ENCODE measurements around the gene PBX1.

The PBX1 gene

DNA sequence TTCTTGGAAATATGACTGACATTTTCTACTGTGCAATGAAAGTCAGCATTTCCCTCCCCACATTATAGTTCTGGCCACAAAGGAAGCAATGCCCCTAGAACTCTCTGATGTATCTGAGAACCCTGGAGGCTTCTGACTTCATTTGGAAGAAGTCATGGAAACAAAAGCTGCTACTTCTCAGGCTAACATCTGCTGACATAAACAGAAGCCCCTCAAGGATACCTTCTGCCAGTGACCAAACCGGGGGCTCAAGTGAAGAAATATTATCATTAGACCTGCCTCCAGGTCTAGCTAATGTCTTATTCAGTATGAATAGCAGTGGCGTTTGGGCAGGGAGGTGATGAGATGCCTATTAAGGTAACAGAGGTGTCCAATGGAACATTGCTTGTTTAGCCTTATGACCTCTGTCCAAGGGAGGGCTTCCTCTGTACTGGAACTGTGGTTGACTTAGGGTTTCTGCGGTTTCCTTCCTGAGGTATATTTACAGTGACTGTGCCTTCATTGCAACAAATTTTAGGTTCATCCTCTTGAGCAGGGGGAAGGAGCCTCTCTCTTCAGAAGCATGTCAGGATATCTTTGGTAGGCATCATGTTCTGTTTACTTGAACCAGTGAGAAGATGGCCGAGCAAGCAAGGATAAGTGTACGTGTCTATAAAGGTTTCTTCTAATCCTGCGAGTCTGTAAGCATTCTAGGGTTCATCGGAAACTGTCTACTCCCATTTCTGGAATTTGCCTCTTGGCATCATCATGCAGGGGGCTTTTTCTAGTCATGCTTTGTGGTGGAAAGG lies 161.7 kb downstream of the PBX1 start:
- DNase-seq (ENCODE audit: low read depth, low spot score), result no peak

DNA sequence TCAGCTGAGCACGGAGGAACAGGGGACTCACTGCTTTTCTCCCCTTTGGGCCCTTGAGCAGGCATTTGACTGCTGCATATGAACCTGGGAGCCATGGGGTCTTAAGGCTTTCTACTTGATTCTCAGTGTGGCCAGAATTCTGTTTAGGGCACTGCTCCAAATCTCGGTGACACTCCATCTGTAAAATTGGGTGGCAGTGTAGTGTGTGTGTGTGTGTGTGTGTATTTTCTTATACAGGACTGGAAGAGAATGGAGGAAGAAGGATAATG lies 162.2 kb downstream of the PBX1 start:
- DNase-seq (ENCODE audit: low read depth, low spot score), result no peak

DNA sequence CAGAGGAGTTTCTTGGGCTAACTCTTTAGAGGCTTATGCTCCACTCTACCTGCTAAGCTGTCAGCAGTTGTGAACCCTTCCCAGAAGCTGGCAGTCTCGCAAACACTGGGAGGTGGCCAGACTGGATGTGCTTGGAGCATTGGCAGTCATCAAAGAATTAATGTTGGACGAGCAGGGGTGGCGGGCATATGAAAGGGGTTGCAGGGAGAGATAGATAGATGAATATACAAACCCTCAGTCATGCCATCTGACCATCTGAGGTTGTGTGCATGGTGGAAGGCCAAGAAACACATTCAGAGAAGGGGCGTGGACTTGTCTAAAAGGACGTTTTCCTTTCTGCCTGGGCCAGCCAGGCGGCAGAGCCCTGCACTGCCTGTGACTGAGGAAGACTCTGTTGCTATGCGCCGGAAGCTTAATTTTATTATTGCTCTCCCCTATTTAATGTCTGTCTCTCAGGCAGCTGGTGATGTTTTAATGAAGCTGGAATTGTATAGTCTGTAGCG lies 164.4 kb downstream of the PBX1 start:
- no peak for DNase-seq (ENCODE audit: low read depth, low spot score)

DNA sequence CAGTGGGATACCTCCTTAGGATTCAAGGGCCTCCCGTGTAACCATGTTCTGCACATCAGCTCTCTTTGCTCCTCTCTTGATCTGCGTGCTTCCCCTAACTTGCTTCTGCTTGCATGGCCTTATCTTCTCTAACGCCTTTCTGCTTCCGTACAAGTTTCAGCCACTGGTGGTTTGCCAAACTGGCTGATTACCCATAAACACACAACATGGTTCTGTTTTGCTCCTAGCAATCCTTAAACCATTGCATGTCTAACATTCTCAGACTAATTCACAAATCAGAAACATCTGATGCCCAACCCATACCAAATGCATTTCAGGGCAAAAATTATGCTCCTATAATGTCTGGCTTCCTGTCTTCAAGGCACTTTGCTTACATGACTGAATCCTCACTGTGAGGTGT lies 166.4 kb downstream of the PBX1 start:
- no peak for DNase-seq (ENCODE audit: low read depth, low spot score)

DNA sequence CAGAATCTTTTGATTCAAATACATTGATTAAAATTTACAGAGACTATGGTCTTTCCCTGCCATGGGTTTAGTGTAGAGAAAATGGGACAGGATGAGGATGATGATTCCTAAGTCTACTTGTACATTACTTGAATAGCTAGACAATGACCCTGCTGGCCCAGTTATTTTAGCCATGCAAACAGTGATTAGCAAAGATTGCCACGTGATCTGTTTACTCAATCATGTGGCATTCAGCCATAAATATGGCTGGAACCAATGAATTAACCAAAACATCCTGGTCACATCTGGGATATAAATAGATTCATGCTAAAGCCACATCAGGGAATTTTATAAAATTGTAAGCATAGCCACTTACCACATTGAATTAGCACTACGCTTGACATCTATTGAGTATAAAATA lies 167.3 kb downstream of the PBX1 start:
- DNase-seq (ENCODE audit: low read depth, low spot score), result no peak

DNA sequence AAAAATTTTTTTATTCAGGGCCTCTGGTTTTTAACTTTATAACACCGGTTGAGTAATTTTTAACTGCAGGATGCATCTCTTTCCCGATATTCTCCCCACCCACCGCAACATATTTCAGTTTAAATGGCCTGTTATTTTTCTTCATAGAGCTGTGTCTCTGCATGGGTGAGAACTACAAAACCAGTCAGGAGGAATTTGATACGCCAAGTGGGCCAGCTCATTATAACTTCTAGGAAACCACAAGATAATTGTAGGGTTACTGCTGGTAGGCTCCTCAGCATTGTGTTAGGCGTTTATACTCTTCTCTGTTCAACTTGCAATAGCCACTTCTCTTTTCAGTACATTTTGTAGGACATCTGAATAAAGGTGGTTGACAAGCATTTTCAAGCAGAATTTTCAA lies 169.7 kb downstream of the PBX1 start:
- DNase-seq (ENCODE audit: low read depth, low spot score), result no peak

DNA sequence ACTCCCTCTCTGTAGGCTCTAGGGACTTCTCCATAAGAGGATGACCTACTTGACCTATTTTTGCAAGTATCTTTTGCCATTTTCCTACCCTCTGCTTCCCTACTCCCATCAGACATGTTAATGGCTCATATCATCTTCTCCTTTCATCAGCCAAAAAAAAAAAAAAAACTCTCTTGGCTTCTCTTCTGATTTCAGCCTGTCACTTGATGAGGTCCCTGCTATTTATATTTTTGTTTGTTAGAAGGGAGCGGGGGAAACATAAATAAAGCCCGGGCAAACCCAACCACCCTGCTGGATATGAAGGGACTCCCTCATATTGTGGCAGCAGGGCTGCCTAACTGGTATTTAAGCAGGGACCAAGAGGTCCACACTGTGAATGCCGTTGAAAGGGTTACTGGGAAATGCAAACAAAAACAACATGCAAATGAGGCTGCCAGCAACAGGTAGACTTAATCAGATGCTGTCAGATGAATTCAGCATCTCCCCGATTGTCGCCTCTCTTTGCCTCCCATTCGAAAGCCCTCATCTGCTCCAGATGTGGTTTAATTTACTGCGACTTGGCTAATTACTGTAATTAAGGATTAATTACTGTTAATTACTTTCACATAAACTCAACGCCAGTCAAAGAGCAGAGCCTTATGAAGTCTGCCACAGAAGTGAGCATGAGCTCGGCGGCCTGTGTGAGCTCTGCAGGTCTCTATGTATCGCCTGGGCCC lies 172.3 kb downstream of the PBX1 start:
- no peak for DNase-seq (ENCODE audit: low read depth, low spot score)

DNA sequence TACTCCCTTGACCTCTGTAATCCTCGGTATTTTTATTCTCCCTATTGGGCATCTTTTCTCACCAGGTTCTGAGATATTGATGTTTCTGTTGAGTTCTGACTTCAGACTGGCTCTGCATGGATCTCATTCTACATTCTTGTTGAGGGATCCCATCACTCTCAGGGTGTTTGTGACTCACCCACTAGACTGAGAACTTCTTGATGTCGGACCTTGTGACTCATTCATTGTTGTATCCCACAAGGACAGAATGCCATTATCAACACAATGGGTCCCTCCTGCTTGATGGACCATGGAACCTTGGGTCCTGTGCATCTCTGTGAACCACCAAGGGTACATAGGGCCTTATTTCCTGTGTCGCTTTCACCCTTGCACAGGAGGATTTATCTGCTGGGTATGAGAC lies 174.1 kb downstream of the PBX1 start:
- no peak for DNase-seq (ENCODE audit: low read depth, low spot score)

DNA sequence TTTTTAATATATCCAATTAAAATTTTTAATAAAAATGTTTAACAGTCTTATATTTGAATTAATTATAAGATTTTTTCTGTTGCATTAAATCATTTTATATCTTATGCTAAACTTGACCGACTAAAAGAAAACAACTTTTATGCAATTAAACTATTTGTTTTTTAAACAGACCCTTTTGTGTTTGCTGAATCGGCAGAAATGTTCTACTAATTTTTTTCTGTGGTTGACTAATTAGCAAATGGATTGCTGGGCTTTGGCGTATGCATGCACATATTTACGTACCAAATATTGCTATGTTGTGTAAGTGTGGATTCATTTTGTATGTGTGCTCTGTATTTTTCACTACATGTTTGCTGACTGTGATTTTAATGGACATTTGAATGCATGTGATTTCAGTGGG lies 174.8 kb downstream of the PBX1 start:
- no peak for DNase-seq (ENCODE audit: low read depth, low spot score)

DNA sequence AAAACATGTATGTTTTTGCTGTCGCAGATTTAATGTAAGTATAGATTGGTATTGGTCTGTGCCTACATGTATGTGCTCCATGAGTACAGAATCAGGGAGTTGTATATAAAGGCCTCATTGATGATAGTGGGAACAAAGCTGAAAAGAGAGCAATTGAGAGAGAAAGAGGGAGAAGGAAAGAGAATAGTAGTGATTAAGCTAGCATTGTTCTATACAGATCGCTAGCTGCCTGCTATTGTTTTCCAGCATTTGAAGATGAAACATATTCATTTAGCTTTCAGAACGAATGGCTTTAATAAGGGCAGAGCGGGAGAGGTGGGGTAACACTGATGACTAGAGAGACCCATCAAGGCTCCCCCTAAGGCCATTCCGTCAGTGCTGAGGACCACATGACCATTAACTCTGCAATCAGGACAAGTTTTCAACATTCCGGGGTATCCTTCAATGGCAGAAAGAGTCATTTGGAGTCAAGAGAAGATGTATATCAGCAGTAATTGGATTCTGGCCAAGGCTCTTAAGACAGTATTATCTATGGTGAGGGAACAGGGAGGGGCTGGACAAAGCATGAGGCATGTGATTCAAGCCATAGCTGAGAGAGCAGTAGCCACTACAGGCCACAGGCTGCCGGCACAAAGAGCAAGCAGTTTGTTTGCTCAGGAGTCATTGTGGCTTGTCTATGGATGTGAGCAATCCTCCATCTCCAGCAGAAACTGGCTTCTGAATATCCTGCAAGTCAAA lies 176.5 kb downstream of the PBX1 start:
- DNase-seq (ENCODE audit: low read depth, low spot score), result no peak

DNA sequence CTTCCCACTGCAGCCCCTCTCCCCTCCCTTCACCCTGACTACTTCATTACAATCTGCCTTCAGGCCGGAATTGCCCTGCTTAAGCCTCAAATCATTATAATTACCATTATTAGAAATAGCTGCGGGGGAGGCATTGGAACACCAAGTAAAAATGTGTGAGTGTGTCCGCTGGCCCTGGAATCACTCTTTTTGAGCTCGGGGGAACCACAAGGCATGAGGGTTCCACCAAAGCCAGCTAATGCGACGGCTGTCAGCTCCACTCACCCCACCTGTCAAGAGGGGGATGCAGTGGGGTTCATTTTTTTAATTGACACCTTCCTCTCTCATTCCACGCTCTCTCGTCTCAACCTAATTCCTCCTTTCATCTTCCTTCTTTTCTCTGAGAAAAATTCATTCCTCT lies 177.2 kb downstream of the PBX1 start:
- DNase-seq (ENCODE audit: low read depth, low spot score), result no peak

DNA sequence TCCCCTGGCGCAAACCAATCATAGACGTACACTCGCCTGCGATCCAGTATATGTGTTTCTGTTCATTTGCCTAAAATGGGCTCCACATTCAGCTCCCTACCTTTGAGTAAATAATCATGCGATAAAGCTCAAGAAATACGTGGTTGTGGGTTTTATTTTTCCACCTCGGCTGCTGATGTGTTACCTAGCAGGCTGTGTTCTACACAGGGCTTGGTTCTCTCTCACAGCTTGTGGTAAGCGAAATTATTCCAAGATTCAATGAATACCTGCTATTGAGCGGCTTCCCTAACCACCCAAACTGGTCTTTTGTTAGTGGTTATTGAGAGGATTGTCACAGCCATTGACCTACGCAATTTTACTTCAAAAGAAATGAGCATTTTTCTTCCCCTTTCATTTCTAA lies 180.2 kb downstream of the PBX1 start:
- DNase-seq (ENCODE audit: low read depth, low spot score), result no peak

DNA sequence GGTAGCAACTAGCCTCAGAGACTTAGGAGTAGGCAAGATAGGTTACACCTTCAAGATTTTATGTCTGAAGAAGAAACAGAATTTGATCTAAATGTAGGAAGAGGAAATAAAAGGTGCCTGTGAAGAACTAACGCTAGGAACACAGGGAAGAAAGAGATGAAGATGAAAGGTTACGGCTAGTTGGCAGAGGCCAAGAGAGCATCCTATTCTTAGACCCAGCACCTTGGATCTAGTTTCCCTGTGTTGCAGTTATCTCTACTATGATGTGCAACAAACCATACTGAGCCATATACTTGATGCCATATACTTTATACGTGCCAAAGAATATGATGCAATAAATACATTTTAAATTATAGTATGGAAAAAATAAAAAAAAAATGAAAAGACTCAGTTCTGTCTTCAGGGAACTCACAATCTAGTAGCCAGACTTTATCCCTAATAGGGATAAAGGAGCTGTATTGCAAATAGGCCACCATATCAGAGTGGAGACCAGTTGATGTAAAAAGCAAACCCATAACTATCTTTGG lies 181.1 kb downstream of the PBX1 start:
- no peak for DNase-seq (ENCODE audit: low read depth, low spot score)

DNA sequence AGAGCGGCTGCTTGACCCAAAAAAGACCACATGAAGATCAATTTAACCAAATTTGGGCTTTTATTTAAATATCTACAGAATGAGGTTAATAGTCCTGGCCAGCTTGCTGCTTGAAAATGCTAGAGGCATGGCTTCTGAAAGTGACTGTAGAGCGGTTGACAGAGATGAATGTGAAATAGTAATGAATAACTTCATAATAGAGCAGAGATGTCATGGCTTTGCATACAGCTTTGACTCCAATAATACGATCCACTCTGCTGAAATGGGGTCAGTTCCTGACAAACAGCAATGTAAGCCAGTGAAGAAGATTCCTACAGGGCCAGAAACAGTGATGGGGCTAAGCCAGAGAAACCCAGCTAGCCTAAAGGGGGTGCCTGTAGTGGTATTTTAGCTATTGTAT lies 183.8 kb downstream of the PBX1 start:
- no peak for DNase-seq (ENCODE audit: low read depth, low spot score)

DNA sequence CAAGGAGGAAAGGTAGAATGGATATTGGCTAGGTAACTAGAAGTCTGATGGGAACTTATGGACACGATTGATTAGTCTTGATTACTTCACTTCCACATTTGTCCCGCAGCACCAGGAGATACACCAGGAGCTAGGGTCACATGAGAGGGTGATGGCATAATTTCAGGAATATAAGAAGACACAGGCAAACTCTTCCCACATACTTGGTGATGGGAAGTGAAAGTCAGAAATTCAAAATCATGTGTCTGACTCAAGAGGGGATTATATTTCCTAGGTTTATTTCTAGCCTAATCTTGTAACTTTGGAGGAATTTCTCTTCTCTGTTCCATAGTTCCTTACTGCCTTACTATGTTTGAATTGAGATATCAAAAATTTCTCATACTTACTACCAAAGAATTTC lies 185.0 kb downstream of the PBX1 start:
- DNase-seq (ENCODE audit: low read depth, low spot score), result no peak

DNA sequence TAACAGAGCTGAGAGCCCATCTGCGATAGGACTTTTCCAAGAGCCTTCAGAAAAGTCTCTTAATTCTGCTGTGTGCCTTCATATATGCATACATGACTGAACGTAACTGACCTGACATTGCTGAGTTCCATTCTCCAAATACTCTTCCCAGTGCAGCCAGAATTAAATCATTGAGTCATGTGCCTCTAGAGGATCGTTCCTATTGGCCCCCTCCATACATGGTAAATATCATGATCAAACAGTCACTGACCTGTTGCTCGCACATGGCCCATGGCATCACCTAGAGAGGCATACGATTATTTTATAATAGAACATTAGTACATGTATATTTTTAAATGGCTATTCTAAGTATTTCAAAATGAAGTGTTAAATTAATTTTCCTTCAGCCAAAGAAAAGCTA lies 186.8 kb downstream of the PBX1 start:
- DNase-seq (ENCODE audit: low read depth, low spot score), result no peak

DNA sequence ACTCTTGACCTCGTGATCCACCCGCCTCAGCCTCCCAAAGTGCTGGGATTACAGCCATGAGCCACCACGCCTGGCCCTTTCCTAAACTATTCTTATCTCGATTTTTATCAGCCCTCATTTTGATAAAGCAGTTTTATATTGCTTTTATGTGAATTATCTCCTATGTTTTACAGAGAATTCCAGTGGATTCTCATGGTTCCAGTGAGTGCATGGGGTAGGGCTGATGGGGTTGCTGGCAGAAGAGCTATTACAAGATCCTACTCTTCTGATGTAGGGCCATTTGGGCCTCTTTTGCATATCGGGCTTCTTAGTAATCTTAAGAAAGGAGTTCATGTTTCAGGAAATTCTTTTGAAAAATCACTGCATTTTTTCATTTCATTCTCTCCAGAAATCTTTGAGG lies 187.6 kb downstream of the PBX1 start:
- no peak for DNase-seq (ENCODE audit: low read depth, low spot score)

DNA sequence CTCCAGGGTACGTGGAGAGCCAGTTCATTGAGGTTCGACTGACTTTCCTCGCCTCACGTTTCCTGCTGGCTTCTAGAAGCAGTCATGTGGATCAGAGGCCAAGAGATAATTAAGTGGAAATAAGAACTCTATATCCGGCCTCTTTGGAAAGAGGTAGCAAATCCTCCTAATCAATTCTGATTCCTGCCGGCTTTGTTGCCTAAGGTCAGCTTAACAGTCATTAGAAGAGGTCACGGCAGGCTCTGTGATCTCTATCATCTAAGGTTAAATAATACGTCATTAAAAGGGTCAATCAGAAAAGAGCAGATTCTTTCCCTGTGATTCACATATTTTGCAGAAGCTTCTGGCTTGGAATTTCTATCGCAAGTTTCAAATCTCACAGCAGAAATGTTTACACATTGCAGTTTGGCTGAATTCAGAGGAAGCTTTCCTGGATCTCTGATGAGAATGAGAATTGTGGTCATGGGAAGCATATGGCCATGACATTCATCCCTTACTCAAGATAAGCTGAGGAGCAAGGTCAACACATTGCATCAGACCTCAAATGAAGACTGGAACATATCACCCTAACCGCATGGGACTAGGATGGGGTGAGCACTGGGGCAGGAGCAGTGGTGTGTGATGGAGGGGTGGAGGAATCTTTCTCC lies 189.4 kb downstream of the PBX1 start:
- DNase-seq (ENCODE audit: low read depth, low spot score), result no peak

DNA sequence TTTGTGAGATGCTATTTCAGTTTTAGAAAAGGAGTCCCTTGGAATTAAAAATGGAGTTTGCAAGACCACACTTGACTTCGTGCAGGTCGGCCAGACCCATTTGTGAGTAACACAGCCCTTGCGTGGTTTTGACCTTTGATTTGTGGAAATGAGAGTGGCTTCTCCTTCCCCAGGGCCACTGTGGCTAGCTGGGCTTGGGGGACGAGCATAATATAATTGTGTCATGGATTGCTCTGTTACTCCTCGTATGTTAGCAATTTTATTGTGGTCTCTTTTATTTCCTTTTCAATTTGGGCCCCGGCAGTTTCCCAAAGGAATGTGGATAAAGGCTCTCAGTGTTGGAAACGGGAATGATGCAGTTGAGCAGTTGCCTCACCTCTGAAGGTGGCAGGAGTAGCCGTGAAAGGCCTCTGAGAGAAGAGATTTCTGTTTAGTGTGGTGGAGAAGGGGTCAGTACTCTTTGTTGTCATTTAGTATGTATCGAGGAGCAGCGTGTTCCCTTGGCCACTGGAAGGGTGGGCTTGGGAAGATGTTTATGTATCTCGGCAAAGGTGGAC lies 194.6 kb downstream of the PBX1 start:
- DNase-seq (ENCODE audit: low read depth, low spot score), result no peak

DNA sequence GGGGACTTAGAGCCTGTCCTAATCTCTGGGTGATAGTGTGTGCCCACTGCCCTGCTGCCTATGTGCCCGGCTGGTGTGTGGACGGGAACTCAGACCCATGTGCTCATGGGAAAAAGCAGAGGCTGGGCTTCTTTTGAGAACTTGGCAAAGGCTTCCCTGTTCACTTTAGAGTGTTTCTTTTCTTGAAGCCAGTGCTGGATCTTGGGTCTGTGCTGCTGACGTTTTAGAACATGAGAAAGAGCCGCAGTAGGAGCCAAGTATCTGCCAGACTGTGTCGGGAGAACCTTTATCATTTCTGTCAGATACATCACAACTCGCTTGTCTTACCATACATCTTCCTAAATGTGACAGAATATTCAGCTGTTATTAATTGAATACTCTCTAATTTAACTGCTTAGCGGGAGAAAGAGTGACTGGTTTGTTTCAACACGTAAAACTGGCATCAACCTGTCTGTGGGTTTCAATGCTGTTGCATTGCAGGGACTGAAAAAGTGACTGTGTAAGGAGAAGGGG lies 195.2 kb downstream of the PBX1 start:
- DNase-seq (ENCODE audit: low read depth, low spot score), result no peak

DNA sequence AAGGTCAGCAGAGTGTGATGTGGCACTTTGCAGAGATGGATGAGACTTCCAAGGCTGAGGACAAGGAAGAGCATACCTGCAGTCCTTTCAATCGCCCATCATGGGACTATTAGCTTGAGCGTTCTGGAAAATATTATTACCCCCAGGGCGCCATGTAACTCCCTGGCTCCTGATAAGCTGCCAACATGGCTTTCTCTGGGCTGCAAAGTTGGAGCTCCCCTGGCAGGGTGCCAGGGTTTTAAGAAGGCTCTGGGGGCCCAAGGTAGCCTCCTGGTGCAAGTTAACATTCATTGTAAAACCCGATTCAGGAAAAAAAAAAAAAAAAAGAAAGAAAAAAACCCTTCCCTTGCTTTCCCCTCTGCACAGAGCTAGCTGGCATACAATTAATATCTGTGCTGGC lies 196.7 kb downstream of the PBX1 start:
- DNase-seq (ENCODE audit: low read depth, low spot score), result no peak

DNA sequence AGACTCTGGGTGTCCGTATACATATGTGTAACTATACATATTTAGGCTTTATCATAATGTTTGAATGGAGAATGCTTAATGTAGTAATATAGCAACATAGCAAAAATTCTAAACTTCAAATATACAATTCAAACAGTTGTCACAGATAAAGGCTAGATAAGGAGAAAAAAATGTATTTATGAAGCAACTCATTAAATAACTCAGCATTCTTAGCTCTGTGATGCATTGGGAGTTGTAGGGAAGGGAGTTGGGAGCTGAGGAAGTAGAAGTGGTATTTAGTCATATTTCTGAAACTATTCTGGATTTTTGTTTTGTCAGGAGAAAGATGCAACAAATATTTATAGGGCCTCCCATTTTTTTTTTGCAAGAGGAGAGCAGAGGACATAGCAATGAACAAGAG lies 197.8 kb downstream of the PBX1 start:
- DNase-seq (ENCODE audit: low read depth, low spot score), result no peak
